IMR-90 (cell line): ENCODE data around the gene PARD3. TPM values are rescaled to one million over a fixed set of nuclear protein-coding genes. Genes with fewer than 3 reads are reported as not detected.

Experiments used
- ATAC-seq: fragments of 200-7000 bp; cut with Tn5 transposase; 2 replicates; pipeline ENCODE4 v1.9.1; 2020; ENCODE audit warnings: low read depth, mild to moderate bottlenecking, moderate library complexity
- BruUV-seq: library from RNA; stranded (reverse); fragments of 400-500 nt; replicated peaks from 2 replicates; lab custom pipeline; 2021; lab: Mats Ljungman, UMichigan
- CTCF ChIA-PET: fragments of 300-600 bp; formaldehyde crosslinking; extraction: SDS; loops from one replicate; lab custom pipeline; 2021; ENCODE audit warnings: antibody characterized with exemption; lab: Yijun Ruan, JAX
- POLR2A ChIA-PET: fragments of 300-600 bp; sonication (Branson Sonifier 250); formaldehyde crosslinking; loops from one replicate; lab custom pipeline; 2022; ENCODE audit warnings: antibody characterized with exemption; ENCODE audit not compliant: unreplicated experiment; lab: Charles Lee
- DNase-seq: peaks from one replicate; pipeline ENCODE4 v3.0.0; 2013
- H2AFZ ChIP-seq: replicated peaks from 2 replicates; pipeline ENCODE3; 2013; ENCODE audit warnings: low read length, mild to moderate bottlenecking; ENCODE audit not compliant: poor library complexity
- H2AK5ac ChIP-seq: 2 replicates; pipeline ENCODE4 v1.6.1; 2013; ENCODE audit warnings: low read depth, low read length, inconsistent platforms
- H2AK9ac ChIP-seq: replicated peaks from 2 replicates; pipeline ENCODE3; 2013; ENCODE audit warnings: mild to moderate bottlenecking, low read depth, low read length, moderate library complexity; ENCODE audit not compliant: poor library complexity
- H2BK120ac ChIP-seq: 2 replicates; pipeline ENCODE4 v1.6.1; 2013; ENCODE audit warnings: low read depth, low read length, inconsistent platforms
- H2BK15ac ChIP-seq: 3 replicates; pipeline ENCODE4 v1.6.1; 2013; ENCODE audit warnings: low read depth, low read length, inconsistent platforms
- H2BK20ac ChIP-seq: 2 replicates; pipeline ENCODE4 v1.6.1; 2013; ENCODE audit warnings: low read depth, mild to moderate bottlenecking, inconsistent platforms, low read length, moderate library complexity
- H2BK5ac ChIP-seq: 2 replicates; pipeline ENCODE4 v1.6.1; 2013; ENCODE audit warnings: mild to moderate bottlenecking, low read depth, low read length, inconsistent platforms; ENCODE audit not compliant: poor library complexity, severe bottlenecking
- H3K14ac ChIP-seq: replicated peaks from 2 replicates; pipeline ENCODE4 v1.6.1; 2013; ENCODE audit warnings: low read depth, low read length, inconsistent platforms
- H3K18ac ChIP-seq: 2 replicates; pipeline ENCODE4 v1.6.1; 2013; ENCODE audit warnings: low read depth, low read length, control low read depth
- H3K23ac ChIP-seq: 2 replicates; pipeline ENCODE4 v1.6.1; 2013; ENCODE audit warnings: low read depth, low read length, inconsistent platforms
- H3K27ac ChIP-seq: 2 replicates; pipeline ENCODE4 v1.5.1; 2013; ENCODE audit warnings: mild to moderate bottlenecking, control low read depth, low read length; ENCODE audit not compliant: insufficient read depth
- H3K27me3 ChIP-seq: 2 replicates; pipeline ENCODE4 v1.6.1; 2013; ENCODE audit warnings: low read length; ENCODE audit not compliant: control insufficient read depth, insufficient read depth
- H3K36me3 ChIP-seq: 2 replicates; pipeline ENCODE4 v1.6.1; 2013; ENCODE audit warnings: low read length, mixed read lengths; ENCODE audit not compliant: control insufficient read depth, insufficient read depth
- H3K4ac ChIP-seq: 2 replicates; pipeline ENCODE4 v1.6.1; 2013; ENCODE audit warnings: low read depth, low read length, inconsistent platforms
- H3K4me1 ChIP-seq: 2 replicates; pipeline ENCODE4 v1.6.1; 2013; ENCODE audit warnings: low read length, mixed read lengths; ENCODE audit not compliant: control insufficient read depth, insufficient read depth
- H3K4me2 ChIP-seq: 2 replicates; pipeline ENCODE4 v1.6.1; 2013; ENCODE audit warnings: low read depth, mild to moderate bottlenecking, control low read depth, low read length, moderate library complexity
- H3K4me3 ChIP-seq: 2 replicates; pipeline ENCODE4 v1.5.1; 2013; ENCODE audit warnings: low read depth, mild to moderate bottlenecking, control low read depth, low read length, moderate library complexity; ENCODE audit not compliant: insufficient read depth
- H3K56ac ChIP-seq: 2 replicates; pipeline ENCODE4 v1.6.1; 2013; ENCODE audit warnings: low read length, inconsistent platforms; ENCODE audit not compliant: insufficient read depth; ENCODE audit errors: extremely low read depth
- H3K79me1 ChIP-seq, 2 experiments: 2 replicates each; pipeline ENCODE4 v1.6.1; 2013; ENCODE audit warnings: low read length in 2 of 2, inconsistent platforms in 1 of 2, low read depth in 1 of 2
- H3K9ac ChIP-seq: 2 replicates; pipeline ENCODE4 v1.6.1; 2013; ENCODE audit warnings: low read depth, low read length, control low read depth
- H3K9me1 ChIP-seq: 2 replicates; pipeline ENCODE4 v1.6.1; 2013; ENCODE audit warnings: low read length, inconsistent platforms; ENCODE audit not compliant: insufficient read depth
- H3K9me3 ChIP-seq: 2 replicates; pipeline ENCODE4 v1.6.1; 2013; ENCODE audit warnings: low read length; ENCODE audit not compliant: control insufficient read depth, insufficient read depth
- H4K20me1 ChIP-seq: 2 replicates; pipeline ENCODE4 v1.6.1; 2013; ENCODE audit warnings: low read length, inconsistent platforms; ENCODE audit not compliant: insufficient read depth
- H4K5ac ChIP-seq: 2 replicates; pipeline ENCODE4 v1.6.1; 2013; ENCODE audit warnings: mild to moderate bottlenecking, low read depth, low read length, control low read depth
- H4K8ac ChIP-seq, 2 experiments: 2 replicates each; pipeline ENCODE4 v1.6.1; 2013; ENCODE audit warnings: low read depth in 2 of 2, low read length in 2 of 2, control low read depth in 1 of 2, inconsistent platforms in 1 of 2
- H4K91ac ChIP-seq: 2 replicates; pipeline ENCODE4 v1.6.1; 2013; ENCODE audit warnings: low read depth, low read length, inconsistent platforms; ENCODE audit not compliant: insufficient read depth
- CEBPB ChIP-seq: IDR thresholded peaks from 2 replicates; pipeline ENCODE4 v1.6.1; 2012; ENCODE audit warnings: low read depth, low read length, improper control_type of control experiment
- FOS ChIP-seq: fragments of 150-350 bp; IDR thresholded peaks from 2 replicates; pipeline ENCODE4 v1.6.1; 2016; ENCODE audit warnings: low read depth, low read length
- MAZ ChIP-seq: IDR thresholded peaks from 2 replicates; pipeline ENCODE4 v1.6.1; 2012; ENCODE audit warnings: low read depth, mild to moderate bottlenecking, low read length, improper control_type of control experiment, moderate library complexity, borderline replicate concordance
- NFE2L2 ChIP-seq: fragments of 150-350 bp; IDR thresholded peaks from 2 replicates; pipeline ENCODE4 v1.6.1; 2016; ENCODE audit warnings: low read depth, mild to moderate bottlenecking, low read length
- POLR2A ChIP-seq: IDR thresholded peaks from 2 replicates; pipeline ENCODE4 v1.6.1; 2012; ENCODE audit warnings: mild to moderate bottlenecking, low read depth, low read length
- RAD21 ChIP-seq: IDR thresholded peaks from 2 replicates; pipeline ENCODE4 v1.6.1; 2012; ENCODE audit warnings: low read length, improper control_type of control experiment
- RCOR1 ChIP-seq: IDR thresholded peaks from 2 replicates; pipeline ENCODE4 v1.6.1; 2012; ENCODE audit warnings: mild to moderate bottlenecking, low read length, improper control_type of control experiment; ENCODE audit not compliant: insufficient replicate concordance
- SMC3 ChIP-seq: fragments of 150-350 bp; IDR thresholded peaks from 2 replicates; pipeline ENCODE4 v1.6.1; 2016; ENCODE audit warnings: low read depth, mild to moderate bottlenecking, antibody characterized with exemption, low read length, moderate library complexity
- WGBS, 2 experiments: methylation state at CpG; one replicate each; pipeline versions ENCODE4 v1.1.5 to v1.1.7; 2013; ENCODE audit warnings: missing lambda C conversion rate in 2 of 2; ENCODE audit not compliant: insufficient read length in 1 of 2; ENCODE audit errors: extremely low coverage in 2 of 2; 5-methylcytosine and 5-hydroxymethylcytosine counted together
- dilution Hi-C: fragments of 300-500 bp; cut with HindIII; formaldehyde crosslinking; loops from one replicate; pipeline ENCODE4 v1.14.3; 2018; ENCODE audit warnings: low sequenced_read_pairs; ENCODE audit not compliant: unreplicated experiment
- in situ Hi-C: fragments of 300-500 bp; cut with MboI; formaldehyde crosslinking; loops from 3 replicates; pipeline ENCODE4 v1.14.3; 2019; ENCODE audit warnings: low sequenced_read_pairs, inconsistent platforms, mixed read lengths
- intact Hi-C: fragments of 100-400 bp; cut with micrococcal nuclease; formaldehyde crosslinking; loops from 2 replicates; pipeline ENCODE4 v1.10.0; 2022
- polyA plus RNA-seq, 3 experiments: library from polyadenylated mRNA; depleted of rRNA; stranded (reverse); fragments of >200 nt; gene quantifications; 2 replicates each; pipeline ENCODE4 v1.2.3, GENCODE V29; 2012; ENCODE audit warnings: low replicate concordance in 1 of 3
- total RNA-seq: library from RNA; depleted of rRNA; stranded (reverse); fragments of >200 nt; gene quantifications from 2 replicates; pipeline ENCODE4 v1.2.3, GENCODE V29; 2012
- TF ChIP-seq, protein P1 (sequence below): fragments of 150-350 bp; IDR thresholded peaks from 2 replicates; pipeline ENCODE4 v1.6.1; 2017; ENCODE audit warnings: mild to moderate bottlenecking, antibody characterized with exemption, low read length, low read depth

The PARD3 gene
- total and polyA plus RNA-seq, 2 of the 4 experiments (the other 2 are of a cell fraction): 14.6 to 37.5 TPM

DNA sequence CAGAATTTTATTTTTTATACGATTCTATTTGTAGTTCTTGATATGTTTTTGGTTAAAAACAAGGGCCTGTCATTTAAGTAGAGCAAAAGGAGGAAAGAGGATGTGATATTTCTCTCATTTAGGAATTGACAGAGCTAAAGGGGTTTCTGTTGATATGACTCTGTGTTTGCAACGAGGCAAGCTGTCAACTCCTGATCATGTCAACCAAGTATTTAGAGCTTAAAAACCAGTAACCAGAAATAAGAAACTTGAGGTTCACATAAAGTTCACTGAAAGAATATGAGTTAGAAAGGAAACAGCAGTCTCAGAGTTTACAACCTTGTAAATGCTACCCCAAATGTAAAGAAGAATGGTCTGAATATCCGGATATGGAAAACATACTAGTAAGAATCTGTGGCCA lies 434.2 kb downstream of the PARD3 start:
- dilution Hi-C loops: no loop called here
- peaks cover 5% of the 10 kb centered on the region; the same call in 1 of the 2 replicates for H3K36me3 ChIP-seq
- no peaks in the 10 kb centered on the region for H3K9me1 ChIP-seq
- H3K14ac ChIP-seq: no peak overlapping the region
- H2AK5ac ChIP-seq: no peak overlapping the region
- no TSS peak for BruUV-seq
- in situ Hi-C loops: no loop called here
- H2BK120ac ChIP-seq: no peak overlapping the region
- no peak overlapping the region for H3K4ac ChIP-seq
- no peak overlapping the region for H2BK5ac ChIP-seq
- ChIA-PET POLR2A (no interaction called here), CTCF (no interaction called here)
- no peak overlapping the region for H2BK15ac ChIP-seq
- H2AK9ac ChIP-seq: no peak overlapping the region
- H3K9ac ChIP-seq: no peak overlapping the region
- H4K91ac ChIP-seq: no peak overlapping the region
- no peak overlapping the region for H3K18ac ChIP-seq
- no peak overlapping the region for H2BK20ac ChIP-seq
- no peaks in the 10 kb centered on the region for H3K4me1 ChIP-seq
- H3K27ac ChIP-seq: no peak overlapping the region
- no peak for DNase-seq
- H4K8ac ChIP-seq: no peak overlapping the region
- H3K4me3 ChIP-seq: no peak overlapping the region
- no peak overlapping the region for H3K56ac ChIP-seq
- H3K4me2 ChIP-seq: no peak overlapping the region
- no peak overlapping the region for H2AFZ ChIP-seq
- H3K9me3 ChIP-seq: no peaks in the 10 kb centered on the region
- H3K27me3 ChIP-seq: no peaks in the 10 kb centered on the region
- no peaks in the 10 kb centered on the region for H4K20me1 ChIP-seq
- intact Hi-C loops: loop anchor here (10.0 kb wide), 1 partner anchor 1046 kb away; the partner anchor contains the start of gene NRP1
- no peak overlapping the region for H3K23ac ChIP-seq
- ATAC-seq: no peak
- TF ChIP-seq RCOR1 (no peak), POLR2A (no peak), MAZ (no peak), SMC3 (no peak), RAD21 (no peak), FOS (no peak), CEBPB (no peak), NFE2L2 (no peak)
- TF ChIP-seq, protein P1, sequence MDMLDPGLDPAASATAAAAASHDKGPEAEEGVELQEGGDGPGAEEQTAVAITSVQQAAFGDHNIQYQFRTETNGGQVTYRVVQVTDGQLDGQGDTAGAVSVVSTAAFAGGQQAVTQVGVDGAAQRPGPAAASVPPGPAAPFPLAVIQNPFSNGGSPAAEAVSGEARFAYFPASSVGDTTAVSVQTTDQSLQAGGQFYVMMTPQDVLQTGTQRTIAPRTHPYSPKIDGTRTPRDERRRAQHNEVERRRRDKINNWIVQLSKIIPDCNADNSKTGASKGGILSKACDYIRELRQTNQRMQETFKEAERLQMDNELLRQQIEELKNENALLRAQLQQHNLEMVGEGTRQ: no peak
- H4K5ac ChIP-seq: no peak overlapping the region
- H3K79me1 ChIP-seq: no peaks in the 10 kb centered on the region
- no CpG with 5 or more reads among the region's 3 CpGs for whole genome bisulfite sequencing, 2 experiments
